ENCODE data around the gene SLC27A1. TPM values are rescaled to one million over a fixed set of nuclear protein-coding genes. Genes with fewer than 3 reads are reported as not detected.
A peak's percentile ranks its signal among the peaks of the same experiment; 100 is the strongest.

Gene SLC27A1
- total RNA-seq, 2 experiments from 2014 or later = 1.5 to 2.1 TPM

- Mint-ChIP-seq H3K9me3 (ENCODE audit: low read depth) (no peaks in the 10 kb centered on the region), H3K36me3 (no peaks in the 10 kb centered on the region), H3K4me1 (peaks cover 6% of the 10 kb centered on the region), H3K27me3 (no peaks in the 10 kb centered on the region), H3K27ac (no peak overlapping the region), H3K4me3 (no peak overlapping the region)
- DNase-seq (no peak), ATAC-seq (no peak)
- CTCF ChIA-PET = interaction anchor here (0.9 to 1.7 kb wide), 2 partner anchors 13 to 90 kb away, joined by 3 to 7 read pairs; no protein-coding TSS in a partner anchor
Observed at GRCh38 chr19:17483605-17484002, 13.3 kb downstream of the SLC27A1 start.

DNA sequence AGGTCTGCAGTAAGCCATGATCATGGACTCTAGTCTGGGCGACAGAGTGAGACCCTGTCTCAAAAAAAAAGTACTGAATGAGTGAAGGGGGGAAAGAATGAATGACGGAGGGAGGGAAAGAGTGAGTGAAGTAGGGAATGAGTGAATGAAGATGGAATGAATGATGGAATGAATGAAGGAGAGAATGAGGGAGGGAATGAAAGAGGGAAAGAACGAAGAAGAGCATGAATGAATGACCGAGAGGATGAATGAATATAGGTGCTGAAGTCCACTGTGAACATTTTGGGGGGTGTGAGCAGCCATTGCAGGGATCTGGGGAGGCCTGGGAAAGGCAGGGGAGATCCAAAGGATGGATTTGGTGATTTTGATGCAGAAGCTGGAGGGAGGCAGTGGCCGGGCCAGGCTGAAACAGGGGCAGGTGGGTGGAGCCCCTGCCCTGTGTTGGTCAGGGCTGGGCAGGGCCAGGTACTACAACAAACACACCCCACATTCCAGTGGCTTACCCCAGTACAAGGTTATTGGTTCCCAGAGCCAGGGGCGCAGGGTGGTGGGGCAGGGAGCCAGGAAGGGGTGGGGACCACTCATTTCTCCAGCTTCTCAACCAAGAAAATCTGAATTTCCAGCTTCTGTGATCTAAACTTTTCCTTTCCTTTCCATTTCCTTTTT, 14.3 kb downstream of the SLC27A1 start:
- CTCF ChIA-PET = interaction anchor here (0.7 to 1.7 kb wide), 2 partner anchors 12 to 40 kb away, joined by 3 to 7 read pairs; no protein-coding TSS in a partner anchor
- peaks cover 17% of the 10 kb centered on the region for H3K4me1 Mint-ChIP-seq

DNA sequence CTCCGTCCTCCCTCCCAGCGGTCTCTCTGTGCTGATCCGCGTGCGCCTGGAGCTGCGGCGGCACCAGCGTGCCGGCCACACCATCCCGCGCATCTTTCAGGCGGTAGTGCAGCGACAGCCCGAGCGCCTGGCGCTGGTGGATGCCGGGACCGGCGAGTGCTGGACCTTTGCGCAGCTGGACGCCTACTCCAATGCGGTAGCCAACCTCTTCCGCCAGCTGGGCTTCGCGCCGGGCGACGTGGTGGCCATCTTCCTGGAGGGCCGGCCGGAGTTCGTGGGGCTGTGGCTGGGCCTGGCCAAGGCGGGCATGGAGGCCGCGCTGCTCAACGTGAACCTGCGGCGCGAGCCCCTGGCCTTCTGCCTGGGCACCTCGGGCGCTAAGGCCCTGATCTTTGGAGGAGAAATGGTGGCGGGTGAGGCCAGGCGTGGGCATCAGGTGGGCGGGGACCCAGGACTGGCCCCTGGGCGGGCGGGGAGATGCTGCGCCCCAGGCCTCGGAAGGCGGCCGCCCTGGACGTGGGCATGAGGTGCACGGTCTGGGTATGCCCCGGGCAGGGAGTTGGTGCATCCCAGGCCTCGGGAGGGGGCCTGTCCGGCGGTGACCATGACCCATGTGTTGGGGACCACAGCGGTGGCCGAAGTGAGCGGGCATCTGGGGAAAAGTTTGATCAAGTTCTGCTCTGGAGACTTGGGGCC, 16.4 kb downstream of the SLC27A1 start:
- Mint-ChIP-seq H3K4me1 (peaks cover 33% of the 10 kb centered on the region), H3K27ac (no peak overlapping the region), H3K4me3 (no peak overlapping the region), H3K36me3 (no peaks in the 10 kb centered on the region), H3K27me3 (no peaks in the 10 kb centered on the region), H3K9me3 (ENCODE audit: low read depth) (no peaks in the 10 kb centered on the region)
- DNase-seq = no peak
- ATAC-seq = no peak
- CTCF ChIA-PET = interaction anchor here (2.8 kb wide), 1 partner anchor 10 kb away, joined by 12 read pairs; no protein-coding TSS in a partner anchor

More for the DNA sequence above, 14.3 kb downstream of the SLC27A1 start:
- Mint-ChIP-seq H3K9me3 (ENCODE audit: low read depth) (no peaks in the 10 kb centered on the region), H3K27ac (no peak overlapping the region), H3K27me3 (no peaks in the 10 kb centered on the region), H3K4me3 (no peak overlapping the region), H3K36me3 (no peaks in the 10 kb centered on the region)
- no peak for DNase-seq
- no peak for ATAC-seq

GRCh38 chr19:17487284-17488121, 17.2 kb downstream of the SLC27A1 start:
- CTCF ChIA-PET = interaction anchor here (2.8 kb wide), 1 partner anchor 9 kb away, joined by 12 read pairs; no protein-coding TSS in a partner anchor
- Mint-ChIP-seq H3K27me3 (no peaks in the 10 kb centered on the region), H3K27ac (no peak overlapping the region), H3K36me3 (no peaks in the 10 kb centered on the region), H3K4me1 (peaks cover 33% of the 10 kb centered on the region), H3K9me3 (ENCODE audit: low read depth) (no peaks in the 10 kb centered on the region), H3K4me3 (no peak overlapping the region)
- no peak for DNase-seq
- no peak for ATAC-seq

GRCh38 chr19:17488593-17489391, 18.5 kb downstream of the SLC27A1 start:
- CTCF ChIA-PET = interaction anchor here (0.9 to 2.8 kb wide), 2 partner anchors 8 to 30 kb away, joined by 3 to 12 read pairs; no protein-coding TSS in a partner anchor
- Mint-ChIP-seq H3K27me3 (no peaks in the 10 kb centered on the region), H3K4me3 (peak overlapping the region; percentile 44), H3K4me1 (peaks cover 33% of the 10 kb centered on the region), H3K27ac (peak overlapping the region; percentile 67), H3K9me3 (ENCODE audit: low read depth) (no peaks in the 10 kb centered on the region), H3K36me3 (no peaks in the 10 kb centered on the region)
- ATAC-seq = peak; percentile 93
- peak; percentile 78 for DNase-seq

- no peaks in the 10 kb centered on the region for H3K27me3 Mint-ChIP-seq
- peak overlapping the region; percentile 22 for H3K27ac Mint-ChIP-seq
- CTCF ChIA-PET = interaction anchor here (0.9 to 1.1 kb wide), 4 partner anchors 16 to 34 kb away, joined by 3 to 5 read pairs (median 4); no protein-coding TSS in a partner anchor
- DNase-seq (no peak), ATAC-seq (no peak)
- H3K36me3 Mint-ChIP-seq = no peaks in the 10 kb centered on the region
- H3K4me3 Mint-ChIP-seq = no peak overlapping the region
- no peaks in the 10 kb centered on the region for H3K9me3 Mint-ChIP-seq (ENCODE audit: low read depth)
- H3K4me1 Mint-ChIP-seq = peaks cover 33% of the 10 kb centered on the region
Observed at GRCh38 chr19:17489392-17490030, 19.2 kb downstream of the SLC27A1 start.

GRCh38 chr19:17490411-17490810, 20.1 kb downstream of the SLC27A1 start:
- ATAC-seq = peak; percentile 50
- Mint-ChIP-seq H3K36me3 (no peaks in the 10 kb centered on the region), H3K4me3 (no peak overlapping the region), H3K9me3 (ENCODE audit: low read depth) (no peaks in the 10 kb centered on the region), H3K4me1 (peaks cover 33% of the 10 kb centered on the region), H3K27ac (peak overlapping the region; percentile 70), H3K27me3 (no peaks in the 10 kb centered on the region)
- CTCF ChIA-PET = interaction anchor here (1.0 to 1.2 kb wide), 5 partner anchors 17 to 137 kb away, joined by 3 to 5 read pairs (median 4); no protein-coding TSS in a partner anchor
- peak; percentile 72 for DNase-seq

GRCh38 chr19:17491287-17491686, 21.0 kb downstream of the SLC27A1 start:
- ATAC-seq = no peak
- H3K27me3 Mint-ChIP-seq = no peaks in the 10 kb centered on the region
- H3K36me3 Mint-ChIP-seq = no peaks in the 10 kb centered on the region
- CTCF ChIA-PET = interaction anchor here (1.1 to 1.2 kb wide), 3 partner anchors 14 to 138 kb away, joined by 3 to 4 read pairs (median 3); no protein-coding TSS in a partner anchor
- peaks cover 39% of the 10 kb centered on the region for H3K4me1 Mint-ChIP-seq
- H3K27ac Mint-ChIP-seq = no peak overlapping the region
- no peak for DNase-seq
- no peak overlapping the region for H3K4me3 Mint-ChIP-seq
- H3K9me3 Mint-ChIP-seq (ENCODE audit: low read depth) = no peaks in the 10 kb centered on the region

DNA sequence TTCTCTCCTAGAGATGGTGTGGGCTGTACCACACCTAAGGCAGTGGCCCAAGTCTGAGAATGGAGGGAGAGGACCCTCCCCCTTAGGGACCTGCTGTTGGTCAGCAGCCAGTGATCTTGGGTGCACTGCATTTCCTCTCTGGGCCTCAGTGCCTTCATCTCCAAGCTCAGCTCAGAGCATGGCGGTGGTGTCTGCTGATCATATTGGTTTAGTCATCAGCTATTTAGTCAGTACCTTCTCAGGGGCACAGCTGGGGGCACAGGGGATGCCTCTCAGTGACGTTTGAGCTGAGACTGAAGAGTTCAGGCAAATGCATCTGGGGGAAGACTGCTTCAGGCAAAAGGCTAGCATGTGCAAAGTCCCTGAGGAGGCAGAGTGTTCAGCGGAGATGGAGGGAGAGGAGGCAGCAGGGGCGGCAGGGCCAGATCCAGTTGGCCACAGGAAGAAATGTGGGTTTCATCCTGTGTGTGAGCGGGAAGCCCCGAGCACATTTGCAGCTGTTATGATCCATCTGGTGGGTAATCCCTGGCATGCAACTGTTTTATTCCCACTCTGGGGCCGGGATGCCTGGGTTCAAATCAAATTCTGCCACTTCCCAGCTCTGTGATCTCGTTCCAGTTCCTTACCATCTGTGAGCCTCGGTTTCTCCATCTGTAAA, 25.4 kb downstream of the SLC27A1 start:
- DNase-seq (no peak), ATAC-seq (no peak)
- Mint-ChIP-seq H3K36me3 (peaks cover 2% of the 10 kb centered on the region), H3K4me3 (no peak overlapping the region), H3K9me3 (ENCODE audit: low read depth) (no peaks in the 10 kb centered on the region), H3K4me1 (peaks cover 30% of the 10 kb centered on the region), H3K27me3 (no peaks in the 10 kb centered on the region), H3K27ac (no peak overlapping the region)
- CTCF ChIA-PET = interaction anchor here (0.6 to 7.3 kb wide), 53 partner anchors 9 to 774 kb away, joined by 3 to 84 read pairs (median 4); partner anchors contain the start of genes BST2, CCDC124, CCDC194 and DDA1

DNA sequence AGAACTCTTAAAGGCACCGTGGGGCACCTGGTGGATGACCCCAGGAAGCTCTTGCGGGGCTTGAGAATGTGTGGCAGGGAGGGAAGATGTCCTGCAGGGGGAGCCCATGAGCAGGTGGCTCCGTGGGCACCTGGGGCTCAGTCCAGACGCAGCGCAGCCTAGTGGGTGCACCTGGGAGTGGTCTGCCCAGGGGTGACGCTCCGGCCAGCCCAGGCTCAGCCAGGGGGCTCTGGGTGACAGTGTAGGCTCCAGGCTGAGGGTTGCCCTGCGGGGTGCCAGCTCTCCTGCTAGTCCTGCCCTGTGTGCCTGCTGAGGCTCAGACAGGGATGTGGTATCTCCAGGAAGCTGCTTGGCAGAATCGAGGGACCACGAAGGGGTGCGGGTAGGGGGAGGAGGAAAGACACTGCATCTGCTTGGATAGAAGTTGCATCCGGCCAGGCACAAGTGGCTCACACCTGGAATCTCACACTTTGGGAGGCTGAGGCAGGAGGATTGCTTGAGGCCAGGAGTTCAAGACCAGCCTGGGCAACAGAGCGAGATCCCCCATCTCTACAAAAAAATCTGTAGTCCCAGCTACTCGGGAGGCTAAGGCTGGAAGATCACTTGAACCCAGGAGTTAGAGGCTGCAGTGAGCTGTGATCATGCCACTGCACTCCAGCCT, 26.1 kb downstream of the SLC27A1 start:
- peak overlapping the region; percentile 32 for H3K27ac Mint-ChIP-seq
- no peaks in the 10 kb centered on the region for H3K9me3 Mint-ChIP-seq (ENCODE audit: low read depth)
- peak; percentile 97 for ATAC-seq
- H3K4me3 Mint-ChIP-seq = peak overlapping the region; percentile 20
- DNase-seq = peak; percentile 90
- peaks cover 2% of the 10 kb centered on the region for H3K36me3 Mint-ChIP-seq
- H3K4me1 Mint-ChIP-seq = peaks cover 24% of the 10 kb centered on the region
- H3K27me3 Mint-ChIP-seq = no peaks in the 10 kb centered on the region
- CTCF ChIA-PET = interaction anchor here (0.6 to 7.3 kb wide), 54 partner anchors 9 to 1387 kb away, joined by 3 to 84 read pairs (median 4); partner anchors contain the start of genes BST2, CCDC124, CCDC194 and DDA1

DNA sequence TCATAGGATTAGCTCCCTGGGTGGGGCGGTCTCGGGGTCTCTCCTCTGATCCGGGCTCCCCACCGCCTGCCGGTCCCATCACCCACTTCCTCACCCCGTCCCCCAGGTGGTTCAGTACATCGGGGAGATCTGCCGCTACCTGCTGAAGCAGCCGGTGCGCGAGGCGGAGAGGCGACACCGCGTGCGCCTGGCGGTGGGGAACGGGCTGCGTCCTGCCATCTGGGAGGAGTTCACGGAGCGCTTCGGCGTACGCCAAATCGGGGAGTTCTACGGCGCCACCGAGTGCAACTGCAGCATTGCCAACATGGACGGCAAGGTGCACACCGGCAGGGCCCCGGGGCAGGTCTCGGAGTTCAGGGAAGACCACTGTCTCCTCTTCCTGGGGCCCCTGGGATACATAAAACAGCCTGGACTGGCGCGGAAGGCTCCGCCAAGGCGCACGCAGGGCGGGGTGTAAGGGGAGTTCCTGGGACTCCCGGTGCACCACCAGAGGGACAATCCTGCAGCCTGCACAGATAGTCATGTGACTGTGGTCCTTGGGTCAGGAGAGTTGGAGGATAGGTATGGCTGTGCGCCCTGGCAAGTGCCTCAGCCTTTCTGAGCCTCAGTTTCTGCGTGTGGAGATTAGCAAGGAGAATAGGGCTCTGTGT, 26.9 kb downstream of the SLC27A1 start:
- DNase-seq (no peak), ATAC-seq (no peak)
- Mint-ChIP-seq H3K4me3 (no peak overlapping the region), H3K4me1 (peaks cover 24% of the 10 kb centered on the region), H3K27me3 (no peaks in the 10 kb centered on the region), H3K36me3 (peaks cover 2% of the 10 kb centered on the region), H3K9me3 (ENCODE audit: low read depth) (no peaks in the 10 kb centered on the region), H3K27ac (no peak overlapping the region)
- CTCF ChIA-PET = interaction anchor here (0.6 to 7.3 kb wide), 23 partner anchors 8 to 1387 kb away, joined by 3 to 84 read pairs (median 7); partner anchors contain the start of genes CCDC194, MVB12A, PGLS and RPL18A

Measured in activated CD8-positive, alpha-beta memory T cell treated with anti-CD3 and anti-CD28 coated beads, Interleukin-2, amount 10 ng/mL, durations not matched to agents 7 days and 5 days (primary cell).